Measurements from ENCODE around the gene PSMF1.

DNA sequence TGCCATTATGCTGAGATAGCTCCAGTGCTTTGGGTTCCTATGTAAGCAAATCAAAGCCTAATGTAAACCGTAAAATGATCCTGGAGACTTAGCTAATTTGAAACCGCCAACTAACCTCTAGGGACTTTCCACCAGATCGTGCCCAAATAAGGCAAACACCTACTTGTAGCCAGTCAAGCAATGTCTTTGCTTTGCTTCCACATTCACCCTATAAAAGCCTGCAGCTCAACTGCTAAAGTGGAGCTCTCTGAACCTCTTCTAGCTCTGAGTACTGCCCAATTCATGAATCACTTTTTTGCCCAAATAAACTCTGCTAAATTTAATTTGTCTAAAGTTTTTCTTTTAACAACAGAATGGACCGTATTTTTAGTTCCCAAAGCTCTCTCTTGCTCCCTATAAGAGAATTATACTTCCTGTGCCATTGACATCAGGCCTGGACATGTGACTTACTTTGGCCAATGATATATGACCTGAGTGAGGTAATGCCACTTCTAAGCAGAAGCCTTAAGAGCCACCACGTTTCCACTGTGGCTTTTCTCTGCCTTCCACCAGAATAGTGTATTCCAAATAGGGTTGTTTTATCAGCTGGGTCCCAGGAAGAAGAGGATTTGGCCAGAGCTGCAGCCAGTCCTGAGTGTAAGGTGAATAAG, 34.8 kb upstream of the PSMF1 start:
- TF ChIP-seq, protein P1, sequence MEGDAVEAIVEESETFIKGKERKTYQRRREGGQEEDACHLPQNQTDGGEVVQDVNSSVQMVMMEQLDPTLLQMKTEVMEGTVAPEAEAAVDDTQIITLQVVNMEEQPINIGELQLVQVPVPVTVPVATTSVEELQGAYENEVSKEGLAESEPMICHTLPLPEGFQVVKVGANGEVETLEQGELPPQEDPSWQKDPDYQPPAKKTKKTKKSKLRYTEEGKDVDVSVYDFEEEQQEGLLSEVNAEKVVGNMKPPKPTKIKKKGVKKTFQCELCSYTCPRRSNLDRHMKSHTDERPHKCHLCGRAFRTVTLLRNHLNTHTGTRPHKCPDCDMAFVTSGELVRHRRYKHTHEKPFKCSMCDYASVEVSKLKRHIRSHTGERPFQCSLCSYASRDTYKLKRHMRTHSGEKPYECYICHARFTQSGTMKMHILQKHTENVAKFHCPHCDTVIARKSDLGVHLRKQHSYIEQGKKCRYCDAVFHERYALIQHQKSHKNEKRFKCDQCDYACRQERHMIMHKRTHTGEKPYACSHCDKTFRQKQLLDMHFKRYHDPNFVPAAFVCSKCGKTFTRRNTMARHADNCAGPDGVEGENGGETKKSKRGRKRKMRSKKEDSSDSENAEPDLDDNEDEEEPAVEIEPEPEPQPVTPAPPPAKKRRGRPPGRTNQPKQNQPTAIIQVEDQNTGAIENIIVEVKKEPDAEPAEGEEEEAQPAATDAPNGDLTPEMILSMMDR (IDR thresholded peaks at IDR 0.05) = no peak
- no peak for TF ChIP-seq POLR2A (IDR thresholded peaks at IDR 0.05)
- TF ChIP-seq EP300 (IDR thresholded peaks at IDR 0.05) = no peak

All from upper lobe of left lung (tissue), 4 donors.